IMR-90 (cell line): ENCODE data around the gene DLX2. TPM values are rescaled to one million over a fixed set of nuclear protein-coding genes. Genes with fewer than 3 reads are reported as not detected.

ENCODE experiments used
- ATAC-seq: fragments of 200-7000 bp; cut with Tn5 transposase; 2 replicates; pipeline ENCODE4 v1.9.1; 2020; ENCODE audit warnings: low read depth, mild to moderate bottlenecking, moderate library complexity
- BruUV-seq: library from RNA; stranded (reverse); fragments of 400-500 nt; replicated peaks from 2 replicates; lab custom pipeline; 2021; lab: Mats Ljungman, UMichigan
- CTCF ChIA-PET: fragments of 300-600 bp; formaldehyde crosslinking; extraction: SDS; loops from one replicate; lab custom pipeline; 2021; ENCODE audit warnings: antibody characterized with exemption; lab: Yijun Ruan, JAX
- POLR2A ChIA-PET: fragments of 300-600 bp; sonication (Branson Sonifier 250); formaldehyde crosslinking; loops from one replicate; lab custom pipeline; 2022; ENCODE audit warnings: antibody characterized with exemption; ENCODE audit not compliant: unreplicated experiment; lab: Charles Lee
- DNase-seq: peaks from one replicate; pipeline ENCODE4 v3.0.0; 2013
- H2AFZ ChIP-seq: replicated peaks from 2 replicates; pipeline ENCODE3; 2013; ENCODE audit warnings: low read length, mild to moderate bottlenecking; ENCODE audit not compliant: poor library complexity
- H2AK5ac ChIP-seq: 2 replicates; pipeline ENCODE4 v1.6.1; 2013; ENCODE audit warnings: low read depth, low read length, inconsistent platforms
- H2AK9ac ChIP-seq: replicated peaks from 2 replicates; pipeline ENCODE3; 2013; ENCODE audit warnings: mild to moderate bottlenecking, low read depth, low read length, moderate library complexity; ENCODE audit not compliant: poor library complexity
- H2BK120ac ChIP-seq: 2 replicates; pipeline ENCODE4 v1.6.1; 2013; ENCODE audit warnings: low read depth, low read length, inconsistent platforms
- H2BK15ac ChIP-seq: 3 replicates; pipeline ENCODE4 v1.6.1; 2013; ENCODE audit warnings: low read depth, low read length, inconsistent platforms
- H2BK20ac ChIP-seq: 2 replicates; pipeline ENCODE4 v1.6.1; 2013; ENCODE audit warnings: low read depth, mild to moderate bottlenecking, inconsistent platforms, low read length, moderate library complexity
- H2BK5ac ChIP-seq: 2 replicates; pipeline ENCODE4 v1.6.1; 2013; ENCODE audit warnings: mild to moderate bottlenecking, low read depth, low read length, inconsistent platforms; ENCODE audit not compliant: poor library complexity, severe bottlenecking
- H3K14ac ChIP-seq: replicated peaks from 2 replicates; pipeline ENCODE4 v1.6.1; 2013; ENCODE audit warnings: low read depth, low read length, inconsistent platforms
- H3K18ac ChIP-seq: 2 replicates; pipeline ENCODE4 v1.6.1; 2013; ENCODE audit warnings: low read depth, low read length, control low read depth
- H3K23ac ChIP-seq: 2 replicates; pipeline ENCODE4 v1.6.1; 2013; ENCODE audit warnings: low read depth, low read length, inconsistent platforms
- H3K27ac ChIP-seq: 2 replicates; pipeline ENCODE4 v1.5.1; 2013; ENCODE audit warnings: mild to moderate bottlenecking, control low read depth, low read length; ENCODE audit not compliant: insufficient read depth
- H3K27me3 ChIP-seq: 2 replicates; pipeline ENCODE4 v1.6.1; 2013; ENCODE audit warnings: low read length; ENCODE audit not compliant: control insufficient read depth, insufficient read depth
- H3K36me3 ChIP-seq: 2 replicates; pipeline ENCODE4 v1.6.1; 2013; ENCODE audit warnings: low read length, mixed read lengths; ENCODE audit not compliant: control insufficient read depth, insufficient read depth
- H3K4ac ChIP-seq: 2 replicates; pipeline ENCODE4 v1.6.1; 2013; ENCODE audit warnings: low read depth, low read length, inconsistent platforms
- H3K4me1 ChIP-seq: 2 replicates; pipeline ENCODE4 v1.6.1; 2013; ENCODE audit warnings: low read length, mixed read lengths; ENCODE audit not compliant: control insufficient read depth, insufficient read depth
- H3K4me2 ChIP-seq: 2 replicates; pipeline ENCODE4 v1.6.1; 2013; ENCODE audit warnings: low read depth, mild to moderate bottlenecking, control low read depth, low read length, moderate library complexity
- H3K4me3 ChIP-seq: 2 replicates; pipeline ENCODE4 v1.5.1; 2013; ENCODE audit warnings: low read depth, mild to moderate bottlenecking, control low read depth, low read length, moderate library complexity; ENCODE audit not compliant: insufficient read depth
- H3K56ac ChIP-seq: 2 replicates; pipeline ENCODE4 v1.6.1; 2013; ENCODE audit warnings: low read length, inconsistent platforms; ENCODE audit not compliant: insufficient read depth; ENCODE audit errors: extremely low read depth
- H3K79me1 ChIP-seq, 2 experiments: 2 replicates each; pipeline ENCODE4 v1.6.1; 2013; ENCODE audit warnings: low read length in 2 of 2, inconsistent platforms in 1 of 2, low read depth in 1 of 2
- H3K9ac ChIP-seq: 2 replicates; pipeline ENCODE4 v1.6.1; 2013; ENCODE audit warnings: low read depth, low read length, control low read depth
- H3K9me1 ChIP-seq: 2 replicates; pipeline ENCODE4 v1.6.1; 2013; ENCODE audit warnings: low read length, inconsistent platforms; ENCODE audit not compliant: insufficient read depth
- H3K9me3 ChIP-seq: 2 replicates; pipeline ENCODE4 v1.6.1; 2013; ENCODE audit warnings: low read length; ENCODE audit not compliant: control insufficient read depth, insufficient read depth
- H4K20me1 ChIP-seq: 2 replicates; pipeline ENCODE4 v1.6.1; 2013; ENCODE audit warnings: low read length, inconsistent platforms; ENCODE audit not compliant: insufficient read depth
- H4K5ac ChIP-seq: 2 replicates; pipeline ENCODE4 v1.6.1; 2013; ENCODE audit warnings: mild to moderate bottlenecking, low read depth, low read length, control low read depth
- H4K8ac ChIP-seq, 2 experiments: 2 replicates each; pipeline ENCODE4 v1.6.1; 2013; ENCODE audit warnings: low read depth in 2 of 2, low read length in 2 of 2, control low read depth in 1 of 2, inconsistent platforms in 1 of 2
- H4K91ac ChIP-seq: 2 replicates; pipeline ENCODE4 v1.6.1; 2013; ENCODE audit warnings: low read depth, low read length, inconsistent platforms; ENCODE audit not compliant: insufficient read depth
- CHD1 ChIP-seq: IDR thresholded peaks from 2 replicates; pipeline ENCODE4 v1.6.1; 2012; ENCODE audit warnings: low read depth, low read length, improper control_type of control experiment
- FOS ChIP-seq: fragments of 150-350 bp; IDR thresholded peaks from 2 replicates; pipeline ENCODE4 v1.6.1; 2016; ENCODE audit warnings: low read depth, low read length
- MAFK ChIP-seq: IDR thresholded peaks from 2 replicates; pipeline ENCODE4 v1.6.1; 2012; ENCODE audit warnings: low read depth, low read length, improper control_type of control experiment
- RFX5 ChIP-seq: IDR thresholded peaks from 2 replicates; pipeline ENCODE4 v1.8.0; 2012; ENCODE audit warnings: low read depth, mild to moderate bottlenecking, low read length, moderate library complexity
- WGBS, 2 experiments: methylation state at CpG; one replicate each; pipeline versions ENCODE4 v1.1.5 to v1.1.7; 2013; ENCODE audit warnings: missing lambda C conversion rate in 2 of 2; ENCODE audit not compliant: insufficient read length in 1 of 2; ENCODE audit errors: extremely low coverage in 2 of 2; 5-methylcytosine and 5-hydroxymethylcytosine counted together
- dilution Hi-C: fragments of 300-500 bp; cut with HindIII; formaldehyde crosslinking; loops from one replicate; pipeline ENCODE4 v1.14.3; 2018; ENCODE audit warnings: low sequenced_read_pairs; ENCODE audit not compliant: unreplicated experiment
- in situ Hi-C: fragments of 300-500 bp; cut with MboI; formaldehyde crosslinking; loops from 3 replicates; pipeline ENCODE4 v1.14.3; 2019; ENCODE audit warnings: low sequenced_read_pairs, inconsistent platforms, mixed read lengths
- intact Hi-C: fragments of 100-400 bp; cut with micrococcal nuclease; formaldehyde crosslinking; loops from 2 replicates; pipeline ENCODE4 v1.10.0; 2022
- polyA plus RNA-seq, 3 experiments: library from polyadenylated mRNA; depleted of rRNA; stranded (reverse); fragments of >200 nt; gene quantifications; 2 replicates each; pipeline ENCODE4 v1.2.3, GENCODE V29; 2012; ENCODE audit warnings: low replicate concordance in 1 of 3
- total RNA-seq: library from RNA; depleted of rRNA; stranded (reverse); fragments of >200 nt; gene quantifications from 2 replicates; pipeline ENCODE4 v1.2.3, GENCODE V29; 2012
- TF ChIP-seq, protein P1 (sequence below): conservative IDR thresholded peaks from 2 replicates; pipeline ENCODE4 v1.5.1; 2012; ENCODE audit warnings: mild to moderate bottlenecking, low read depth, low read length, improper control_type of control experiment
- TF ChIP-seq, protein P2 (sequence below): fragments of 150-350 bp; IDR thresholded peaks from 2 replicates; pipeline ENCODE4 v1.6.1; 2017; ENCODE audit warnings: mild to moderate bottlenecking, antibody characterized with exemption, low read length, low read depth

The DLX2 gene
- total and polyA plus RNA-seq, 2 of the 4 experiments (the other 2 are of a cell fraction): 0.38 TPM; not detected in 1

DNA sequence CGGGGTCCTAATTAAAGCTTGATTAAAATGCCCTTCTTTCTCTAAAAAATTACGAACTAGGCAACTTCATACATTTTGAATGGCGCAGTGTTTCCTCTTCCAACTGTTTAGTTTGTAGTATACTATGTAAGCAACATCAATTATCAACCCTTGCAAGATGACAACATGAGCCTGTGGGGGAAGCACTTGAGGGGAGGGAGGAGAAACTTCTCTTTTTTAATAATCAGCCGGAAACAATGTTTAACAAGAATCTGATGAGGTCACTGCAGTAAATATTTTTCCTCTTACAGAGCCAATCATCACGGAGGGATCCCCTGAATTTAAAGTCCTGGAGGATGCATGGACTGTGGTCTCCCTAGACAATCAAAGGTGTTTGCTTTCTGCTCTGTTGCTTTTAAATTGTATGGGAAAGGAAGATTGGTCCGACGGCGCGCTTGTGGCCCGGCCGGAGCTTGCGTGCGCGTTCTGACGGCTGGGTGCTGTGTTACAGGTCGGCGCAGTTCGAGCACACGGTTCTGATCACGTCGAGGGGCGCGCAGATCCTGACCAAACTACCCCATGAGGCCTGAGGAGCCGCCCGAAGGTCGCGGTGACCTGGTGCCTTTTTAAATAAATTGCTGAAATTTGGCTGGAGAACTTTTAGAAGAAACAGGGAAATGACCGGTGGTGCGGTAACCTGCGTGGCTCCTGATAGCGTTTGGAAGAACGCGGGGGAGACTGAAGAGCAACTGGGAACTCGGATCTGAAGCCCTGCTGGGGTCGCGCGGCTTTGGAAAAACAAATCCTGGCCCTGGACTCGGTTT lies 22.7 kb downstream of the DLX2 start:
- no peak overlapping the region for H2BK15ac ChIP-seq
- H3K4ac ChIP-seq: no peak overlapping the region
- no peak overlapping the region for H2BK120ac ChIP-seq
- H3K9me3 ChIP-seq: peaks cover 12% of the 10 kb centered on the region
- H2BK20ac ChIP-seq: no peak overlapping the region
- in situ Hi-C loops (no loop called here), dilution Hi-C loops (no loop called here), intact Hi-C loops (loop anchor here (5.0 kb wide), 1 partner anchor 43 kb away; no protein-coding TSS in a partner anchor)
- peaks cover 44% of the 10 kb centered on the region for H3K27me3 ChIP-seq
- no TSS peak for BruUV-seq
- H4K8ac ChIP-seq: no peak overlapping the region
- no peak overlapping the region for H2AK5ac ChIP-seq
- no peak overlapping the region for H3K23ac ChIP-seq
- H3K9ac ChIP-seq: no peak overlapping the region
- CTCF ChIA-PET: no interaction called here
- no peaks in the 10 kb centered on the region for H3K36me3 ChIP-seq
- H2AK9ac ChIP-seq: no peak overlapping the region
- no peak overlapping the region for H2BK5ac ChIP-seq
- no peak overlapping the region for H3K27ac ChIP-seq
- POLR2A ChIA-PET: no interaction called here
- TF ChIP-seq, protein P1, sequence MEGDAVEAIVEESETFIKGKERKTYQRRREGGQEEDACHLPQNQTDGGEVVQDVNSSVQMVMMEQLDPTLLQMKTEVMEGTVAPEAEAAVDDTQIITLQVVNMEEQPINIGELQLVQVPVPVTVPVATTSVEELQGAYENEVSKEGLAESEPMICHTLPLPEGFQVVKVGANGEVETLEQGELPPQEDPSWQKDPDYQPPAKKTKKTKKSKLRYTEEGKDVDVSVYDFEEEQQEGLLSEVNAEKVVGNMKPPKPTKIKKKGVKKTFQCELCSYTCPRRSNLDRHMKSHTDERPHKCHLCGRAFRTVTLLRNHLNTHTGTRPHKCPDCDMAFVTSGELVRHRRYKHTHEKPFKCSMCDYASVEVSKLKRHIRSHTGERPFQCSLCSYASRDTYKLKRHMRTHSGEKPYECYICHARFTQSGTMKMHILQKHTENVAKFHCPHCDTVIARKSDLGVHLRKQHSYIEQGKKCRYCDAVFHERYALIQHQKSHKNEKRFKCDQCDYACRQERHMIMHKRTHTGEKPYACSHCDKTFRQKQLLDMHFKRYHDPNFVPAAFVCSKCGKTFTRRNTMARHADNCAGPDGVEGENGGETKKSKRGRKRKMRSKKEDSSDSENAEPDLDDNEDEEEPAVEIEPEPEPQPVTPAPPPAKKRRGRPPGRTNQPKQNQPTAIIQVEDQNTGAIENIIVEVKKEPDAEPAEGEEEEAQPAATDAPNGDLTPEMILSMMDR: no peak
- TF ChIP-seq CHD1 (no peak), MAFK (no peak), FOS (no peak), RFX5 (no peak)
- TF ChIP-seq, protein P2, sequence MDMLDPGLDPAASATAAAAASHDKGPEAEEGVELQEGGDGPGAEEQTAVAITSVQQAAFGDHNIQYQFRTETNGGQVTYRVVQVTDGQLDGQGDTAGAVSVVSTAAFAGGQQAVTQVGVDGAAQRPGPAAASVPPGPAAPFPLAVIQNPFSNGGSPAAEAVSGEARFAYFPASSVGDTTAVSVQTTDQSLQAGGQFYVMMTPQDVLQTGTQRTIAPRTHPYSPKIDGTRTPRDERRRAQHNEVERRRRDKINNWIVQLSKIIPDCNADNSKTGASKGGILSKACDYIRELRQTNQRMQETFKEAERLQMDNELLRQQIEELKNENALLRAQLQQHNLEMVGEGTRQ: no peak
- DNase-seq (peak; percentile 22), ATAC-seq (no peak)
- no peak overlapping the region for H3K18ac ChIP-seq
- H3K56ac ChIP-seq: no peak overlapping the region
- no peaks in the 10 kb centered on the region for H3K9me1 ChIP-seq
- 19% methylated on average over 5 of the region's 38 CpGs; no CpG with 5 or more reads in 1 of the 2 experiments for WGBS, 2 experiments
- H4K91ac ChIP-seq: no peak overlapping the region
- no peaks in the 10 kb centered on the region for H3K4me1 ChIP-seq
- H4K20me1 ChIP-seq: no peaks in the 10 kb centered on the region
- no peak overlapping the region for H3K4me2 ChIP-seq
- no peak overlapping the region for H2AFZ ChIP-seq
- no peaks in the 10 kb centered on the region for H3K79me1 ChIP-seq
- H3K4me3 ChIP-seq: no peak overlapping the region
- H3K14ac ChIP-seq: no peak overlapping the region
- no peak overlapping the region for H4K5ac ChIP-seq
